A549 (cell line): ENCODE results near the gene SNRNP40. TPM values are rescaled to one million over a fixed set of nuclear protein-coding genes. Genes with fewer than 3 reads are reported as not detected.

Source experiments
- ATAC-seq, 2 experiments: fragments of 200-7000 bp in 1 of 2; fragments of >200 bp in 1 of 2; cut with Nextera tagmentation in 1 of 2; cut with Tn5 transposase in 1 of 2; 3 replicates each; pipeline versions ENCODE4 v1.8.0 to v1.9.1; 2018 to 2020; ENCODE audit warnings: mild to moderate bottlenecking in 1 of 2, moderate library complexity in 1 of 2
- CTCF ChIA-PET: fragments of 300-600 bp; sonication (Branson Sonifier 250); formaldehyde crosslinking; extraction: SDS; loops from one replicate; lab custom pipeline; 2021; ENCODE audit warnings: antibody characterized with exemption, inconsistent platforms; lab: Yijun Ruan, JAX
- POLR2A ChIA-PET: fragments of 350-600 bp; formaldehyde crosslinking; extraction: SDS; loops from one replicate; lab custom pipeline; 2021; ENCODE audit warnings: antibody characterized with exemption, inconsistent platforms; lab: Yijun Ruan, JAX
- DNase-seq, 2 experiments: peaks; one replicate each; pipeline versions ENCODE4 v3.0.0 to v3.0.0-alpha.2; 2011 to 2016; ENCODE audit warnings: low read depth in 1 of 2, low spot score in 1 of 2
- FAIRE-seq: peaks from 2 replicates; lab custom pipeline; 2011; peaks lifted over from hg19 to GRCh38; lab: Jason Lieb, UNC
- H3K27ac ChIP-seq, 2 experiments: fragments of >200 bp; sonication (Bioruptor Twin); formaldehyde crosslinking; 3 replicates each; pipeline ENCODE4 v1.5.1; 2016 to 2017
- H3K4me1 ChIP-seq: fragments of >200 bp; sonication (Bioruptor Twin); formaldehyde crosslinking; 3 replicates; pipeline ENCODE4 v1.6.1; 2016
- H3K4me2 ChIP-seq: fragments of >200 bp; sonication (Bioruptor Twin); formaldehyde crosslinking; 3 replicates; pipeline ENCODE4 v1.6.1; 2016
- H3K4me3 ChIP-seq: fragments of >200 bp; sonication (Bioruptor Twin); formaldehyde crosslinking; 3 replicates; pipeline ENCODE4 v1.5.1; 2016
- H3K9me3 ChIP-seq: fragments of >200 bp; sonication (Bioruptor Twin); formaldehyde crosslinking; 3 replicates; pipeline ENCODE4 v1.6.1; 2016
- ATOH8 ChIP-seq: fragments of 250-450 bp; sonication (Bioruptor Pico); IDR thresholded peaks from 2 replicates; pipeline ENCODE4 v1.5.0; 2020; ENCODE audit warnings: low read depth, mild to moderate bottlenecking, moderate library complexity
- BCL3 ChIP-seq: fragments of >200 bp; sonication (Bioruptor Twin); formaldehyde crosslinking; IDR thresholded peaks from 3 replicates; pipeline ENCODE4 v1.6.1; 2016
- CBX8 ChIP-seq: fragments of 200-600 bp; sonication (generic); IDR thresholded peaks from 2 replicates; pipeline ENCODE4 v1.6.1; 2016
- CHD2 ChIP-seq: fragments of 150-350 bp; IDR thresholded peaks from 2 replicates; pipeline ENCODE4 v1.6.1; 2014; ENCODE audit warnings: low read length; ENCODE audit not compliant: partially characterized antibody
- CHD4 ChIP-seq: fragments of 200-600 bp; sonication (generic); IDR thresholded peaks from 2 replicates; pipeline ENCODE4 v1.6.1; 2016; ENCODE audit warnings: antibody characterized with exemption, mild to moderate bottlenecking, borderline replicate concordance
- CTCF ChIP-seq: fragments of >200 bp; sonication (Bioruptor Twin); formaldehyde crosslinking; IDR thresholded peaks from 3 replicates; pipeline ENCODE4 v1.5.1; 2016
- E2F6 ChIP-seq: IDR thresholded peaks from 2 replicates; pipeline ENCODE4 v1.6.1; 2012; ENCODE audit warnings: low read depth, borderline replicate concordance
- EHF ChIP-seq: fragments of 250-450 bp; sonication (Bioruptor Pico); IDR thresholded peaks from 2 replicates; pipeline ENCODE4 v1.5.0; 2020; ENCODE audit warnings: mild to moderate bottlenecking
- EHMT2 ChIP-seq: fragments of 200-600 bp; sonication (generic); IDR thresholded peaks from 2 replicates; pipeline ENCODE4 v1.6.1; 2016; ENCODE audit warnings: antibody characterized with exemption, low read depth, mild to moderate bottlenecking, moderate library complexity
- ELK1 ChIP-seq: fragments of 150-350 bp; IDR thresholded peaks from 2 replicates; pipeline ENCODE4 v1.6.1; 2014; ENCODE audit warnings: low read depth, mild to moderate bottlenecking, low read length
- EP300 ChIP-seq, 2 experiments: fragments of >200 bp; sonication (Bioruptor Twin); formaldehyde crosslinking; IDR thresholded peaks; 2 replicates in 1 of 2; 3 replicates in 1 of 2; pipeline ENCODE4 v1.6.1; 2016 to 2017
- GATA3 ChIP-seq: IDR thresholded peaks from 2 replicates; pipeline ENCODE4 v1.6.1; 2012; ENCODE audit warnings: borderline replicate concordance
- HDAC2 ChIP-seq: fragments of 200-600 bp; sonication (generic); IDR thresholded peaks from 2 replicates; pipeline ENCODE4 v1.6.1; 2016
- HEYL ChIP-seq: fragments of 250-450 bp; sonication (Bioruptor Pico); IDR thresholded peaks from 2 replicates; pipeline ENCODE4 v1.8.0; 2021; ENCODE audit warnings: mild to moderate bottlenecking, moderate library complexity
- JUNB ChIP-seq: fragments of >200 bp; sonication (Bioruptor Twin); formaldehyde crosslinking; IDR thresholded peaks from 2 replicates; pipeline ENCODE4 v1.6.1; 2016
- KDM5A ChIP-seq: fragments of 200-600 bp; sonication (generic); IDR thresholded peaks from 2 replicates; pipeline ENCODE4 v1.6.1; 2016; ENCODE audit warnings: antibody characterized with exemption, mild to moderate bottlenecking
- MAFK ChIP-seq: fragments of 450-650 bp; IDR thresholded peaks from 2 replicates; pipeline ENCODE4 v1.6.1; 2014; ENCODE audit not compliant: partially characterized antibody
- MAX ChIP-seq: IDR thresholded peaks from 2 replicates; pipeline ENCODE4 v1.6.1; 2012
- NFE2L2 ChIP-seq: fragments of 150-350 bp; conservative IDR thresholded peaks from 2 replicates; pipeline ENCODE4 v1.6.1; 2014; ENCODE audit warnings: low read length
- NPAS2 ChIP-seq: fragments of 250-450 bp; sonication (Bioruptor Pico); IDR thresholded peaks from 2 replicates; pipeline ENCODE4 v1.8.0; 2022; ENCODE audit warnings: mild to moderate bottlenecking, moderate library complexity, borderline replicate concordance
- NR3C1 ChIP-seq: fragments of >200 bp; sonication (Bioruptor Twin); formaldehyde crosslinking; IDR thresholded peaks from 3 replicates; pipeline ENCODE4 v1.6.1; 2017
- PBX3 ChIP-seq: IDR thresholded peaks from 2 replicates; pipeline ENCODE4 v1.6.1; 2012
- RAD21 ChIP-seq, 2 experiments: fragments of >200 bp in 1 of 2; sonication (Bioruptor Twin) in 1 of 2; formaldehyde crosslinking in 1 of 2; IDR thresholded peaks in 1 of 2; conservative IDR thresholded peaks in 1 of 2; 2 replicates in 1 of 2; 3 replicates in 1 of 2; pipeline ENCODE4 v1.6.1; 2012 to 2018; ENCODE audit warnings: inconsistent platforms in 1 of 2
- RFX5 ChIP-seq: fragments of 450-650 bp; IDR thresholded peaks from 2 replicates; pipeline ENCODE4 v1.7.1; 2014; ENCODE audit warnings: antibody characterized with exemption, mild to moderate bottlenecking, moderate library complexity
- SMC3 ChIP-seq: fragments of >200 bp; sonication (Bioruptor Twin); formaldehyde crosslinking; IDR thresholded peaks from 3 replicates; pipeline ENCODE4 v1.6.1; 2018; ENCODE audit warnings: inconsistent platforms
- SREBF2 ChIP-seq: fragments of 450-650 bp; IDR thresholded peaks from 2 replicates; pipeline ENCODE4 v1.6.1; 2014; ENCODE audit warnings: mild to moderate bottlenecking, moderate library complexity
- TFCP2L1 ChIP-seq: fragments of 250-450 bp; sonication (Bioruptor Pico); IDR thresholded peaks from 2 replicates; pipeline ENCODE4 v1.5.0; 2021; ENCODE audit warnings: mild to moderate bottlenecking
- WGBS: methylation state at CpG from one replicate; pipeline ENCODE4 v1.1.6; 2017; ENCODE audit errors: missing lambda C conversion rate; 5-methylcytosine and 5-hydroxymethylcytosine counted together
- polyA plus RNA-seq, 4 experiments: library from polyadenylated mRNA; depleted of rRNA in 3 of 4; stranded (reverse); fragments of >200 nt; fragmentation: RNase III in 1 of 4; extraction: RNeasy Plus Mini Kit Qiagen cat#74134 plus additional on column Dnase treatment in 1 of 4; gene quantifications; 2 replicates in 3 of 4; 3 replicates in 1 of 4; pipeline ENCODE4 v1.2.3, GENCODE V29; 2011 to 2017

The SNRNP40 gene
- polyA plus RNA-seq, 2 of the 4 experiments (the other 2 are of a cell fraction), result 47.4 to 72.5 TPM

GRCh38 chr1:31249854-31250253 lies 46.7 kb downstream of the SNRNP40 start:
- no peaks in the 10 kb centered on the region for H3K9me3 ChIP-seq
- ChIA-PET POLR2A (no interaction called here), CTCF (no interaction called here)
- no peak for TF ChIP-seq RFX5
- TF ChIP-seq ELK1, result no peak
- TF ChIP-seq SMC3, result no peak
- no peak for TF ChIP-seq NR3C1
- TF ChIP-seq SREBF2, result no peak
- TF ChIP-seq NPAS2 (CRISPR knock-in tag), result no peak
- no peak for TF ChIP-seq CBX8
- TF ChIP-seq MAFK, result no peak
- no peak for TF ChIP-seq E2F6
- no peak for TF ChIP-seq HEYL (CRISPR knock-in tag)
- TF ChIP-seq GATA3, result no peak
- TF ChIP-seq CHD4, result no peak
- TF ChIP-seq NFE2L2, result no peak
- TF ChIP-seq CTCF, result no peak
- no peak for TF ChIP-seq EHMT2
- no peak for TF ChIP-seq TFCP2L1
- no peak for TF ChIP-seq ATOH8
- TF ChIP-seq PBX3, result no peak
- no peak for TF ChIP-seq JUNB
- no peak for TF ChIP-seq CHD2
- H3K4me2 ChIP-seq, result no peak overlapping the region
- FAIRE-seq, result no peak
- WGBS, result 80% methylated on average over 3 of the region's 3 CpGs
- H3K4me1 ChIP-seq, result no peaks in the 10 kb centered on the region
- no peak overlapping the region for H3K4me3 ChIP-seq
- H3K27ac ChIP-seq, result no peak overlapping the region
- DNase-seq, result no peak
- ATAC-seq, result no peak

- WGBS, result 95% methylated on average over 2 of the region's 4 CpGs
- H3K4me3 ChIP-seq, result no peak overlapping the region
- ChIA-PET CTCF (no interaction called here), POLR2A (no interaction called here)
- no peak overlapping the region for H3K27ac ChIP-seq
- H3K9me3 ChIP-seq, result no peaks in the 10 kb centered on the region
- no peak for DNase-seq
- no peak for ATAC-seq
- no peaks in the 10 kb centered on the region for H3K4me1 ChIP-seq
- FAIRE-seq, result no peak
- H3K4me2 ChIP-seq, result no peak overlapping the region
- TF ChIP-seq KDM5A (no peak), BCL3 (no peak), NFE2L2 (no peak), ATOH8 (no peak), ELK1 (no peak), EHF (no peak), HDAC2 (no peak), EP300 (IDR thresholded peaks at IDR 0.05) (no peak), RAD21 (conservative IDR thresholded peaks at IDR 0.05 in 1 of 2, IDR thresholded peaks at IDR 0.05 in 1 of 2) (no peak), CHD2 (no peak), MAX (no peak), CTCF (no peak)
Observed at GRCh38 chr1:31248276-31248675, 48.3 kb downstream of the SNRNP40 start.
